ENCODE data around the gene POC1B.

POC1B gene

GRCh38 chr12:89494411-89495231 lies 31.2 kb downstream of the POC1B start:
- no peak for DNase-seq

DNA sequence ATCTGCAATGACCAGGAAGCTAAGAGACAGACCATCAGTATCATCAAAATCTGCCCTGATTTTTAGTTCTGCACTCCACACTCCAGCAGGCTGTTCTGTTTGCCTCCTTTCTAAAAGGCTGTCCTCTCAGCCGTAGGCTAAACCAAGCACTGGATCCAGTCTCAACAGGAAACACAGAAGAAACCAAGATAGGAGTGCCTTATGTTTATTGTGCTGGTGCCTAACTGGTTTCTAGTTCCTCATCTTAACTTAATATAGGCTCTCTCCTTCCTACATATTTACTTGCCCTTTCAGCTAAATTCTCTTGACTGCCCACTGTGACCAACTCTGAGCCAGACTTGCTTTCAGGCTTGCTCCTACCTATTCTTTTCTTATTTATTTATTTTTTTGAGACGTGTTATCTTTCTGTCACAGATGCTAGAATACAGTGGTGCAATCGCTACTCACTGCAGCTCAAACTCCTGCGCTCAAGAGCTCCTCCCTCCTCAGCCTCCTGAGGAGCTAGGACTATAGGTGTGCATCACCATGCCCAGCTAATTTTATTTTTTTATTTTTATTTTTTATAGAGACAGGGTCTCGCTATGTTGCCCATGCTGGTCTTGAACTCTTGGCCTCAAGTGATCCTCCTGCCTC lies 32.1 kb downstream of the POC1B start:
- DNase-seq = no peak

DNA sequence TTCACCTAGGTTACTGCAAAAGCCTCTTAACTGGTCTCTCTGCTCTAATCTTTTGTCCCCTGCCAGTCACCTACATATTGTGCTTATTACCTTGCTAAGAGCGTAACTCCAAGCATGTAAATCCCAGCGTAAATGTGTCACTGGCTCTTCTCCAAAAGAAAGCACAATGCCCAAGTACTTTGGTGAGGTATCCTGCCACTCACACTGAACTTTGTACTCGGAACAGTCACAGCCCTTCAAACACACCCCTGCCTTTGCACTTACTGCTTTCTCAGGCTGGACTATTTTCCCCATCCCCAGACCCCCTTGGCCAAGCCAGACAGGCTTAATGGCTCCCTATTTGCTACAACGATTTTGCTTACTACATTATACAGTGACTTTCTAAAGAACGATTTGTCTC lies 33.0 kb downstream of the POC1B start:
- no peak for DNase-seq

GRCh38 chr12:89490922-89491321 lies 34.9 kb downstream of the POC1B start:
- DNase-seq = no peak

DNA sequence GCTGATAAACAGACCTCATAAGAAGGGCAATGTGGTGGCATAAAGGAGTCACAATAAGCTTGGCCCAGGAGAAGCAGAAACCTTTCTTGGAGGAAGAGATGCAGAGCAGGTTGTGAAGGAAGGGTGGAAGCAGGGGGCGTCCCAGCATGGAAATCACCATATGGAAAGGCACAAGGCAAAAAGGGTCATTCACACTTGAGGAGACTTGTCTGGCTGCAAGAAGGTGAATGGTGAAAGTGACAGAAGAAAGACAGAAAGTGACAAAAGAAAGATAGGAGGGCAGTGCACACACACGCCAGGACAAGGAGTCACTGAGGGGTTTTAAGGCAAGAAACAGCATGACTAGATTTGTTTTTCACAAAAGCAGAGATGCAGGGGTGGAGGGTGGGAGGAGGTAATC lies 39.6 kb downstream of the POC1B start:
- DNase-seq = no peak

DNA sequence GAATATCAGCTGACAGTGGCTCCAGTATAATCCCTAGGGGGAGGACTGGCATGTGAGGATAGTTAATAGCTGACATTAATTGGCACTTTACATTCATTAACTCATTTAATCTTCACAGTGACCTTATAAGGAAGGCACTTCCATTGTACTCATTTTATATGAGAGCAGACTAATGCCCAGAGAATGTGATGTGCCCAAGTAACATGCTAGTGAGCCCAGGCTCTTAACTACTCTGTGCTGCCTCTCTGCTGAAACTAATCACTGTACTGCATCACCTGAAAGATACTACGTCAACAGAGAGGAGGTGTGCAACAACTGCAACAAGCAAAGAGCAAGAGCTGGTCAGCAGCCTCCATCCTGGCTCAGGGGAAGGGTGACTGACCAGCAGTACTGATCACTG lies 41.4 kb downstream of the POC1B start:
- DNase-seq = no peak

- no peak for DNase-seq
Measured at GRCh38 chr12:89481213-89481914, 44.5 kb downstream of the POC1B start.

- no peak for DNase-seq
Measured at GRCh38 chr12:89479982-89480381, 45.9 kb downstream of the POC1B start.

DNA sequence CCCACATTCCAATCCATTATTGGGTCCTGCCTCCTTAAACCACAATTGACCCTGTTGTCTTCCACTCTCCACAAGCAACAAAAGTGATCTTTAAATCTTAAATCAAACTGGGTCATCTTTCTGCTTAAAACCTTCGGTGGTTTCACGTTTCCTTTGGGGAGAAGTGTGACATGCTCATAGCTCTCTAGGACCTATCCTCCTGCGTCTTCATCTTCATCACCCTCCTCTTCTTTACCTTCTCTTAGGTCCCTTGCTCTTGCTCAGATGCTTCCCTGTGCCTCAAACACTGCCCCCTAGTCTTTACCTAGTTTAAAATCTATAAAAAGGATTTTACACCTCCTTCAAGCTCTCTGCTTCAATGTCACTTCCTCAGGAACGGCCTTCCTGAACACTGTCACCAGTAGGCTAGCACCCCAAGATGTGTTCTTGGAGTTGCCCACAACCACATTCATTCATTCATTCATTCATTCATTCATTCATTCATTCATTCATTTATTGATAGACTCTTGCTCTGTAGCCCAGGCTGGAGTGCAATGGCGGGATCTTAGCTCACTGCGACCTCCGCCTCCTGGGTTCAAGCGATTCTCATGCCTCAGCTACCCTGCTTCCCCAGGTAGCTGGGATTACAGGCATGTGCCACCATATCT lies 48.1 kb downstream of the POC1B start:
- no peak for DNase-seq

DNA sequence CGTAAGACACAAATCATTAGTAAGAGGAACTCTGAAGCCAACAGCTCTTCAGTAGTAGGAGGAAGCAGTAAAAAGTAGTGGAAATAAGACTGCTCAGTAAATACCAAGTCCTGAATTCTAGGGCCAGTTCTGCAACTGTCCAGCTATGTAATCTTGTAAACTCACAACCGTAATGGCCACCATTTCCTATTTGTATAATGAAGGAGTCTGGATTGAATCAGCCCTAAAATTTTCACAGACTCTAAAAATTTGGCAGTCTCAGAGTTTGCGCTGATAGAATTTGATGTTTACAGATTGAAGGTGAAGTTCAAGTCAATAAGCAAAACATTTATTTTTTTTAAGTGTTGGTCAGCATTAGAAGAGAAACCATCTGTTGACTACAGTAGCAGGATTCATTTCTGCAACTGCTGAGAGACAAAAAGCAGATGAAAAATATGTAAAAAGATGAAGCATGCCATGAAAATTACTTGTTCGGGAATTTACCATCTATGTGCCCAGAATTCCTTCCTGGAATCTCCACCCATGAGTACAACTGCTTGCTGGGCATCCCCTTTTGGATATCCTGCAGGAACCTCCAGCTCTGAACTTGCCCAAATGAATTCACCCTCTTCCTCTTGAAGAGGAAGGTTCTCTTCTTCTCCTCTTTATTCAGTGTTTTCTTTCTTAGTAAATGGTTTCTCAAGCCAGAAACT lies 48.8 kb downstream of the POC1B start:
- no peak for DNase-seq

GRCh38 chr12:89476232-89476631 lies 49.6 kb downstream of the POC1B start:
- DNase-seq = no peak

- no peak for DNase-seq
Measured at GRCh38 chr12:89475203-89475990, 50.5 kb downstream of the POC1B start.

GRCh38 chr12:89474615-89475014 lies 51.2 kb downstream of the POC1B start:
- no peak for DNase-seq

DNA sequence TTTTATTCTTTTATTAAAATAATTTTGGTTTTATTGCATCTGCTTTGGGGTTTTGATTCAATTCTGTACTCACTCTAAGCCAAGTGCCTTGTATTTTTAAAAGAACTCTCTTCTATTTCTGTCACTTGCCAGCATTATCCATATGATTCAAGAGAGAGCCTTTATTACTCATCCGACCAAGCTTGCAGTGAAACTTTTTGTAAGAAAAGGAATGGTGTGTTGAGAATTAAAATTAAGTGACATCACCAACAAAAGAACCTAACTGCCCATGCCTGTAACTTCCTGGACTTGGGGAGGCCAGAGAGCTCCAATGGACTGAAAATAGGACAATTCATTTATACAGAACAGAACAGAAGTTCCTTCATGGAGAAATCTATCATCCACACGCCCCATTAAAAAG lies 53.3 kb downstream of the POC1B start:
- no peak for DNase-seq

GRCh38 chr12:89470741-89471509 lies 54.9 kb downstream of the POC1B start:
- DNase-seq = no peak

GRCh38 chr12:89469361-89469760 lies 56.5 kb downstream of the POC1B start:
- DNase-seq = no peak

GRCh38 chr12:89468648-89469326 lies 57.1 kb downstream of the POC1B start:
- no peak for DNase-seq

GRCh38 chr12:89468017-89468416 lies 57.8 kb downstream of the POC1B start:
- DNase-seq = no peak

- no peak for DNase-seq
Measured at GRCh38 chr12:89464974-89465592, 60.8 kb downstream of the POC1B start.

All from activated naive CD4-positive, alpha-beta T cell (primary cell).